Retinal pigment epithelial cell (primary cell): ENCODE results near the gene RAB40C.

Experiments
- DNase-seq: peaks from one replicate; pipeline ENCODE4 v3.0.0-alpha.2; 2010; ENCODE audit warnings: low read depth
- H3K4me3 ChIP-seq: 2 replicates; pipeline ENCODE4 v1.5.1; 2011; ENCODE audit warnings: mild to moderate bottlenecking, low read length, control low read depth, moderate library complexity
- TF ChIP-seq, protein P1 (sequence below): conservative IDR thresholded peaks from 2 replicates; pipeline ENCODE4 v1.5.1; 2011; ENCODE audit warnings: low read depth, low read length, control low read depth, inconsistent platforms

Gene RAB40C

GRCh38 chr16:648071-648780 is 58.4 kb downstream of the RAB40C start:
- peak overlapping the region; percentile 47 for H3K4me3 ChIP-seq
- DNase-seq, result no peak
- TF ChIP-seq, protein P1, sequence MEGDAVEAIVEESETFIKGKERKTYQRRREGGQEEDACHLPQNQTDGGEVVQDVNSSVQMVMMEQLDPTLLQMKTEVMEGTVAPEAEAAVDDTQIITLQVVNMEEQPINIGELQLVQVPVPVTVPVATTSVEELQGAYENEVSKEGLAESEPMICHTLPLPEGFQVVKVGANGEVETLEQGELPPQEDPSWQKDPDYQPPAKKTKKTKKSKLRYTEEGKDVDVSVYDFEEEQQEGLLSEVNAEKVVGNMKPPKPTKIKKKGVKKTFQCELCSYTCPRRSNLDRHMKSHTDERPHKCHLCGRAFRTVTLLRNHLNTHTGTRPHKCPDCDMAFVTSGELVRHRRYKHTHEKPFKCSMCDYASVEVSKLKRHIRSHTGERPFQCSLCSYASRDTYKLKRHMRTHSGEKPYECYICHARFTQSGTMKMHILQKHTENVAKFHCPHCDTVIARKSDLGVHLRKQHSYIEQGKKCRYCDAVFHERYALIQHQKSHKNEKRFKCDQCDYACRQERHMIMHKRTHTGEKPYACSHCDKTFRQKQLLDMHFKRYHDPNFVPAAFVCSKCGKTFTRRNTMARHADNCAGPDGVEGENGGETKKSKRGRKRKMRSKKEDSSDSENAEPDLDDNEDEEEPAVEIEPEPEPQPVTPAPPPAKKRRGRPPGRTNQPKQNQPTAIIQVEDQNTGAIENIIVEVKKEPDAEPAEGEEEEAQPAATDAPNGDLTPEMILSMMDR, result peak; percentile 52

GRCh38 chr16:648781-649589 is 59.1 kb downstream of the RAB40C start, which contains the start of gene WDR90:
TSS of gene WDR90 (plus strand) at chr16:649365. CDS start at chr16:649417, 52 bp downstream.
- TF ChIP-seq, protein P1, result no peak
- peak; percentile 63 for DNase-seq
- peak within 1 kb of the TSS; percentile 47 for H3K4me3 ChIP-seq

DNA sequence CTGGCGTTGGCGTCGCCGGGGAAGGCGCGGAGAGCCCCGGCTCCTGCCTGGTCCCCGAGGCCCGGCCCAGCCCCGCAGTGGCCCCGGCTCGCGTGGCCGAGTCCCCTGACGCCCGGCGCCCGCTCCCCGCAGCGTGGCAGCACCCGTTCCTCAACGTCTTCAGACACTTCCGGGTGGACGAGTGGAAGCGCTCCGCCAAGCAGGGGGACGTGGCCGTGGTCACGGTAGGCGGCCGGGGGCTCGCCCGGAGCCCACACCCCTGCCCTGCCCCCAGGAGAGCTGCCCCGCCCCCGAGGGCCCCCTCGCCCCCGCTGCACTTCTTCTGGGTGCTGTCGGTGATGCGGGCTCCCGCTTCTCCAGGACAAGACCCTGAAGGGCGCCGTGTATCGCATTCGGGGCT is 59.8 kb downstream of the RAB40C start:
- peak overlapping the region; percentile 47 for H3K4me3 ChIP-seq
- TF ChIP-seq, protein P1, result no peak
- DNase-seq, result no peak

- no peak for DNase-seq
- TF ChIP-seq, protein P1, result no peak
- no peak overlapping the region for H3K4me3 ChIP-seq
Measured at GRCh38 chr16:651844-652243, 62.0 kb downstream of the RAB40C start.

GRCh38 chr16:652454-653305 is 62.8 kb downstream of the RAB40C start:
- no peak overlapping the region for H3K4me3 ChIP-seq
- no peak for DNase-seq
- TF ChIP-seq, protein P1, result no peak

- TF ChIP-seq, protein P1, result no peak
- DNase-seq, result no peak
- H3K4me3 ChIP-seq, result no peak overlapping the region
Measured at GRCh38 chr16:654034-654433, 64.2 kb downstream of the RAB40C start.
